ENCODE results near the gene ADCY9. TPM values are rescaled to one million over a fixed set of nuclear protein-coding genes. Genes with fewer than 3 reads are reported as not detected.
A peak's percentile ranks its signal among the peaks of the same experiment; 100 is the strongest.
"Not testable (repeated sequence)": the region's sequence is repeated elsewhere in the genome, so short reads cannot be mapped to it uniquely, and the experiment has no call there.

Gene ADCY9
- total RNA-seq (15.1 and 28.4 TPM in 2 replicates), polyA plus RNA-seq (7.1 and 14.9 TPM in 2 replicates)

- Histone ChIP-seq H3K27me3 (no peaks in the 10 kb centered on the region), H3K9me3 (ENCODE audit: low read depth) (no peaks in the 10 kb centered on the region), H3K36me3 (no peaks in the 10 kb centered on the region), H3K4me3 (peak within 1 kb of the TSS; percentile 45), H3K27ac (peak within 1 kb of the TSS; percentile 34), H3K4me1 (ENCODE audit: low read depth) (peaks cover 22% of the 10 kb centered on the region)
- TF ChIP-seq CTCF (IDR thresholded peaks at IDR 0.05; ENCODE audit: low read depth, low read length), result no peak
- peak; percentile 84 to 93 for DNase-seq (ENCODE audit: low read depth in 1 of 2, low spot score in 1 of 2)
Measured at GRCh38 chr16:4116325-4117249, at the start of gene ADCY9. Gene ADCY9 (minus strand): TSS chr16:4116442. CDS start chr16:4115442, 1,000 bp downstream.

DNA sequence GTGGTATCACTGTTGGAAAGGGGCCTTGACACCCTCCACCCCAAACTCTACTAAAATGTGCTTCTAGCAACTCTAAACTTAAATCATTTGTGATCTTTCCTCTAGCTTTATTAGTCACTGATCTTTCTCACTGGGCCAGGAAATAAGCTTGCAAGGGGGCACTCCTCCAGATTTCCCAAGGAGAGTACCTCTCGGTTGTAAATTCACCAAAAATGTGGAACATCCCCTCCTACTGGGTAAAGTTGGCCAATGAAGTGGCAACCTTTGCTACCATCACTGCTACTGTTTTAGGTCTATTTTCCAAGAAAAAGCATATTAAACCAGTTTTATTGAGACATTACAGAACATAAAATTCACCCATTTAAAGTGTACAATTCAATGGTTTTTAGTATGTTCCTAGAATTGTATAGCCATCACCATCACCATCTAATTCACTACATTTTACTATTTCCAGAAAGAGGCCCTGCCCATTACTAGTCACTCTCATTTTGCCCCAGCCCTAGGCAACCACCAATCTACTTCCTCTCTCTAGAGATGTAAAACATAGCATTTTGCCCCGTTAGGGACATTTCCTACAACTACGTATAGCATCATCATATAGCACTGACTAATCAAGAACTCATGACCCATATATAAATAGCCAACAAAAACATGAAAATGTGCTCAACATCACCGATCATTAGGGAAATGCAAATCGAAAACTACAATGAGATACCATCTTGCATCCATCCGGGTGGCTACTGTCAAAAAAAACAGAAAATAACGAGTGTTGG lies 44.6 kb upstream of the ADCY9 start:
- H3K4me3 ChIP-seq, result no peak overlapping the region
- H3K4me1 ChIP-seq (ENCODE audit: low read depth), result no peaks in the 10 kb centered on the region
- DNase-seq (ENCODE audit: low read depth in 1 of 2, low spot score in 1 of 2), result peak in 1 of 2 donors; percentile 24
- TF ChIP-seq CTCF (IDR thresholded peaks at IDR 0.05; ENCODE audit: low read depth, low read length), result peak; percentile 4
- no peaks in the 10 kb centered on the region for H3K27me3 ChIP-seq
- no peak overlapping the region for H3K27ac ChIP-seq
- H3K9me3 ChIP-seq (ENCODE audit: low read depth), result no peaks in the 10 kb centered on the region
- no peaks in the 10 kb centered on the region for H3K36me3 ChIP-seq

- Histone ChIP-seq H3K4me1 (ENCODE audit: low read depth) (no peaks in the 10 kb centered on the region), H3K27me3 (no peaks in the 10 kb centered on the region), H3K4me3 (no peak overlapping the region), H3K27ac (no peak overlapping the region), H3K9me3 (ENCODE audit: low read depth) (no peaks in the 10 kb centered on the region), H3K36me3 (no peaks in the 10 kb centered on the region)
- DNase-seq (ENCODE audit: low read depth in 1 of 2, low spot score in 1 of 2), result no peak
- TF ChIP-seq CTCF (IDR thresholded peaks at IDR 0.05; ENCODE audit: low read depth, low read length), result no peak
Measured at GRCh38 chr16:4159726-4160125, 43.5 kb upstream of the ADCY9 start.

DNA sequence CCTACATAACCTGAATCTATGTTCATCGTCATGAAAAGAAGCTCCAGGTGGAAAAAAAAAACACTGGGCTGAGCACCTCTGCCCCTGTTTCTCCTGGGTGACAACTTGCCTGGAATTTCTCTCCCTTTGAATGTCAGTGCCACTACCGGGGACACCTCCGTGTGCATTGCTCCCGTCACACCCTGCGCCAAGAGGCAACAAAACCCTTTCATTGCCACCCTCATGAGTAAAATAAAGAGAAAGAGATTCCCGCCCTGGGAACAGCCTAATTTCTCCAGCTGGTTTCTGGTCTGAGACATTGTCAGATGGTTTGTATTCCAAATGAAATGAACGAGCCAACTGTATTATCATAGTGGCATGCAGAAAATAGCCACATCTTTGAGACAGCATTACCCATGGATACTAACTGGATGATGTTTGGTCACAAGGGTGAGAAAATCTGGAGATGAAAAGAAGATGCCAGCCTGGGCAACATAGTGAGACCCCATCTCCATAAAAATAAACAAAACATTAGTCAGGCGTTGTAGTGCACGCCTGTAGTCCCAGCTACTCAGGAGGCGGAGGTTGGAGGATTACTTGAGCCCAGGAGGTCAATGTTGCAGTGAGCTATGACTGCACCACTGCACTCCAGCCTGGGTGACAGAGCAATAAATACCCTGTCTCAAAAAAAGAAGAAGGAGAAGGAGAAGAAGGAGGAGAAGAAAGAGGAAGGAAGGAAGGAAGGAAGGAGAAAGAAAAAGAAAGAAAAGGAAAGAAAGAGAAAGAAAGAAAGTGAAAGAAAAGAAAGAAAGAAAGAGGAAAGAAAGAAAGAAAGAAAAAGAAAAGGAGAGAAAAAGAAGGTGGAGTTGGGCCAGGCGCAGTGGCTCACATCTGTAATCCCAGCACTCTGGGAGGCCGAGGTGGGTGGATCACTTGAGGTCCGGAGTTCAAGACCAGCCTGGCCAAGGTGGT lies 42.2 kb upstream of the ADCY9 start:
- Histone ChIP-seq H3K4me1 (ENCODE audit: low read depth) (no peaks in the 10 kb centered on the region), H3K27me3 (no peaks in the 10 kb centered on the region), H3K36me3 (no peaks in the 10 kb centered on the region), H3K9me3 (ENCODE audit: low read depth) (no peaks in the 10 kb centered on the region), H3K4me3 (no peak overlapping the region), H3K27ac (no peak overlapping the region)
- no peak for DNase-seq (ENCODE audit: low read depth in 1 of 2, low spot score in 1 of 2)
- no peak for TF ChIP-seq CTCF (IDR thresholded peaks at IDR 0.05; ENCODE audit: low read depth, low read length)

DNA sequence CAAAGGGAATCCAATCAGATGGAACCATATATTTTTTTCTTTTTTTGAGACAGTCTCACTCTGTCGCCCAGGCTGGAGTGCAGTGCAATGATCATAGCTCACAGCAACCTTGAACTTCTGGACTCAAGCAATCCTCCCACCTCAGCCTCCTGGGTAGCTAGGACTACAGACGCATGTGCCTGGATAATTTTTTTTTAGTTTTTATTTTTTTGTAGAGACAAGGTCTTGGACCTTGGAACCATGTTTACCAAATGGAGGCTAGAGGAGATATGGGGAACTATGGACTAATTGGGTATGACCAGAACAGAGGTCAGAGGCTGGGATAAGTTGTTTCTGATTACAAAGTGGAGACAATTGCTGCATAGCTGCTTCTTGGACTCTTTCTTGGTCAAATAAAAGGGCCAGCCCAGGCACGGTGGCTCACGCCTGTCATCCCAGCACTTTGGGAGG lies 41.2 kb upstream of the ADCY9 start:
- no peak for TF ChIP-seq CTCF (IDR thresholded peaks at IDR 0.05; ENCODE audit: low read depth, low read length)
- Histone ChIP-seq H3K4me3 (no peak overlapping the region), H3K9me3 (ENCODE audit: low read depth) (no peaks in the 10 kb centered on the region), H3K27me3 (no peaks in the 10 kb centered on the region), H3K36me3 (no peaks in the 10 kb centered on the region), H3K27ac (no peak overlapping the region), H3K4me1 (ENCODE audit: low read depth) (no peaks in the 10 kb centered on the region)
- no peak for DNase-seq (ENCODE audit: low read depth in 1 of 2, low spot score in 1 of 2)

DNA sequence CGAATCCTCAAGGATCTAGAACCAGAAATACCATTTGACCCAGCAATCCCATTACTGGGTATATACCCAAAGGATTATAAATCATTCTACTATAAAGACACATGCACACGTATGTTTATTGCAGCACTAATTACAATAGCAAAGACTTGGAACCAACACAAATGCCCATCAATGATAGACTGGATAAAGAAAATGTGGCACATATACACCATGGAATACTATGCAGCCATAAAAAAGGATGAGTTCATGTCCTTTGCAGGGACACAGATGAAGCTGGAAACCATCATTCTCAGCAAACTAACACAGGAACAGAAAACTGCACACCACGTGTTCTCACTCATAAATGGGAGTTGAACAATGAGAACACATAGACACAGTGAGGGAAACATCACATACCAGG lies 40.3 kb upstream of the ADCY9 start:
- H3K27me3 ChIP-seq; H3K4me3 ChIP-seq; H3K4me1 ChIP-seq (ENCODE audit: low read depth); DNase-seq (ENCODE audit: low read depth in 1 of 2, low spot score in 1 of 2); H3K36me3 ChIP-seq; H3K27ac ChIP-seq; H3K9me3 ChIP-seq (ENCODE audit: low read depth): not testable (repeated sequence)

DNA sequence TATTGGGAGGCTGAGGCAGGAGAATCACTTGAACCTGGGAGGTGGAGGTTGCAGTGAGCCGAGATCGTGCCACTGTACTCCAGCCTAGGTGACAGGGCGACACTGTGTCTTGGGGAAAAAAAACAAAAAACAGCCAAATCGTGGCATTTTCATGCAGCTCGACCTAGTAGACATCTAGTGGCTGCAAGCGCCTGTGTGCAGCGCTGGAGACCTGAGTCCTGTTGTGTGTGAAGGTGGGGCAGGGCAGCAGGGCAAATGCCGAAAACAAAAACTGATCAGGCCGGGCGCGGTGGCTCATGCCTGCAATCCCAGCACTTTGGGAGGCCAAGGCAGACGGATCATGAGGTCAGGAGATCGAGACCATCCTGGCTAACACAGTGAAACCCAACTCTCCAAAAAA lies 37.1 kb upstream of the ADCY9 start:
- not testable (repeated sequence) for H3K27ac ChIP-seq; H3K27me3 ChIP-seq; H3K4me1 ChIP-seq (ENCODE audit: low read depth); DNase-seq (ENCODE audit: low read depth in 1 of 2, low spot score in 1 of 2); H3K4me3 ChIP-seq; H3K9me3 ChIP-seq (ENCODE audit: low read depth); H3K36me3 ChIP-seq
